GM19351 (cell line): ENCODE results near the gene RFC2.

Source experiments
- ATAC-seq: cut with Tn5 transposase; IDR thresholded peaks from one replicate; pipeline ENCODE4 v1.9.1; 2021; ENCODE audit warnings: mild to moderate bottlenecking, moderate library complexity; ENCODE audit not compliant: unreplicated experiment

RFC2 gene

DNA sequence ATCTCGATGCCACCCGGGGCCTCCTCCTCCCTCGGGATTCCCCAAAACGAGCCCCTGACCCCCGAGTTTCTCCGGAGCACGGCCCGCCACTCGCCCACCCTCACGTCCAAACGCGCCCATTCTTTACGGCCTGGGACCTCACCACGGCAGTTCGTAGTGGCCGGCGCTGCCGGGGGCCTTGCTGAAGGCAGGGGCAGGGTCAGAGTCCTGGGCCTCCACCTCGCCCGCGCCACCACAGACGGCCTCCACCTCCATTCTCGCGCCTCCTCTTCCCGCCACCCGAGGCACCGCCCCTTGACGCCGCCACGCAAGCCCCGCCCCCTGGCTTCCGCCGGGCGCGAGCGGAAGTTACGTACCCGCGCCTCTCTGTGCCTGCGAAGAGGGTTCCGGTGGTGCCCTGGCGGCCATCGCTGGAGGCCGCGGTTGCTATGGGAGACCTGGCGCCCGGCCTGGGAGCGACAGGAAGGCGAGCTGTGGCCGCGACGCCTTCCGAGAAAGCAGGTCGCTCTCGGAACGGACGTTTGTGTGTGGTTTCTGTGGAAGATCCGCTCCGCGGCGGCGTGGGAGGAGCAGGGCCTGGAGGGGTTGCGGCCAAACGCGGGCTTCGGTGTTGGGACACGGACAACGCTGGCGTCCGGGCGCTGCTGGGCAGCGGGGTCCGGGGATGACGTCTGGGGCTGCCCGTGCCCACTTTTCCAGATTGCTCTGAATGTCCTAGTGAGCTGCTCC is at the start of gene RFC2:
RFC2 (minus strand) TSS at position 271 of the 729 bp plus-strand sequence; CDS start at position 255, 16 bp downstream.
- ATAC-seq: peak; percentile 94

DNA sequence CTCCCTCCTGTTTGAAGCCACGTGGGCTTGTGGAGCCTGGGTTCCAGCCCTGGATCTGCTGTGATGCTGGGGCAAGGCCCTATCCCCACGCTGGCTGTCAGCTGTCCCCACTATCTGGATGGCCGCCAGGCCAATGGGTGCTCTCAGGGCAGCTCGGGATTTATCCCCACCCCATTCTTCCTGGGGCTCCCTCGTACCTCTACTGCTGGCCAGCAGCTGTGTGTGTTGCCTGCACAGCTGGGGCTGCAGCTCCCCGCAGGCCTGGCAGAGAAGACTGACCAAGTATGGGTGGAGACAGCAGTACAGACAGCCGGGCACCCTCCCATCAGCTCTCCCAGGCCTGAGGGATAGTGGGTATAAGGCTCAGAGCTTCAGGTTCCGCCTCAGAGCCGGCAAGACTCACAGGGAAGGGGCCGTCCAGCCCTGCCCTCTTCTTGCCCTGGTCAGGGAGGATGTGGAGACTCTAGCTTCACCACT is 48.6 kb upstream of the RFC2 start:
- ATAC-seq: no peak

DNA sequence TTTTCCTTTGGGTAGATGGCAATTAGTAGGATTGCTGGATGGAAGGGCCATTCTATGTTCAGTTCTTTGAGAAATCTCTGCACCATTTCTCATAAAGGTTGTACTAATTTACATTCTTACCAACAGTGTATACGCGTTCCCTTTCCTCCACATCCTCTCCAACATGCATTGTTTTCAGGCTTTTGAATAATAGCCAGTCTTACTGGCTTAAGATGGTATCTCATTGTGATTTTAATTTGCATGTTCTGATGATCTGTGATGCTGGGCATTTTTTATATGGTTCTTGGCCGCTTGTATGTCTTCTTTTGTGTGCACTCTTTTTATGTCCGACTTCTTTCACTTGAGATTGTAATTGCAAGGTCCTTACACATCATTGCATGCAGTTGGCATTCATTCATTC is 46.7 kb upstream of the RFC2 start:
- ATAC-seq: no peak

DNA sequence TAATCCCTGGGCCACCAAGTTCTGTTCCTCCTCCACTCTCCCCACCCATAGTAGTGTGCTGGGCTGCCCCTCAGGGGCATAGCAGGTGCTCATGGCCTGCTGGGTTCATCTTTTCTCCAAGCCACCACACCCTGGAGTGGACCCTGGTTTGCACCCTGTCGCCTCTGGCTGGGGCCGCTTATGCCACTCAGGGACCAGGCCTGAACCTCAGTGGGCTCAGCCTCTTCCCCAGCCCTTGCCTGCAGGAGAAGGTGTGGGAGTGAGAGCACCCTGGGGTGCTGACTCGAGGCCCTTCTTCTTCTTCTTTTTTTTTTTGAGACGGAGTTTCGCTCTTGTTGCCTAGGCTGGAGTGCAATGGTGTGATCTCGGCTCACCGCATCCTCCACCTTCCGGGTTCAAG is 45.2 kb upstream of the RFC2 start:
- ATAC-seq: no peak

GRCh38 chr7:74297516-74298233 is 43.5 kb upstream of the RFC2 start:
- no peak for ATAC-seq

DNA sequence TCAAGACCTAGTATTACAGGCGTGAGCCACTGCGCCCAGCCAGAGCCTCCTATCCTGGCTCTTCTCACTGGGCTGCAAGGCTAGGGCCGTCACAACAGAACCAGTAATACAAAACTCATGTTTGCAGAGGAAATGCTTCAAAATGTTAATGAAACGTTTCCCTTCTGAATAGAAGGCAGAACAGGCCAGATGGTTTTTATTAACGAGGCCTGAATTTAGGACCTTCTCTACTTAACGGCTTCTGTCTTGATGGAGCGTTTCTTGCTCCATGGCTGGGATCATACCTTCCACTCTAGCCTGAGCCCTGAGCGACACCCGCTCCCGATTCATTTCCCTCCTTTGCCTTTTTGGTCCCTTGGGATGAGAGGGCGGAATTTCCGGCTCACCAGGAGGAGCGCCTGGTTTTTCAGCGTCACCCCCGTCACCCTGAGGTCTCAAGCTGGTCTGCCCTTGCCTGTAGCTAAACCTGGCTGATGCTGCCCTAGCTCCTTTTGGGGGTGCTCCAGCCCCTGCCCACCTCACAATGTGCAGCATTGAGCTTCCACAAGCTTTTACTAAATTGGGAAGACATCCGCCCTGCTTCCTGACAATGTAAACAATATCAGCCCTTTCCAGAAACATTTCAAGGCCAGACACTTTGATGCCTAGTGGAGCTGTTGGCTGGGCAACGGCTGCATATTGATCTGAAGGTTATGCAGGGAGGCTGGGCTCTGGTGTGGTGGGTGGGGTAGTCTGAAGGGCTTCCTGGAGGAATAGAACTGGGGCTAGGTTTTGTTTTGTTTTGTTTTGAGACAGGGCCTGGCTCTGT is 40.2 kb upstream of the RFC2 start:
- ATAC-seq: no peak

DNA sequence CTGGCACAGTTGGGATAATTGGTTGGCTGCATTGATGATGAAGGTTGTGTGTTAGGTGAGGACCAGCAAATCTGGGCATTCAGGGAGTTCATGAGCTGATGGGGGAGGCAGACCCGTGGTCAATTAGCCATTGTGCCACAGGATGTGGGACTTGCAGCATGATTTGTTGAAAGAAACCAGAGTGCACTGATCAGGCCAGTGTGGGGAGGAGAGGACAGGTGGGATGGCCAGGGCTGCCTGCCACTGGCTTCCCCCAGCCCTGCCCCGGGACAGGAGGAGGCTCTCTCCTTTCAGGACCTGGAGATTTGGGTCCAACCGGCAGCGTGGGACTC is 39.3 kb upstream of the RFC2 start:
- no peak for ATAC-seq

- ATAC-seq: no peak
These were observed 38.8 kb upstream of the RFC2 start for GRCh38 chr7:74292757-74293576.

- no peak for ATAC-seq
These were observed 37.3 kb upstream of the RFC2 start for GRCh38 chr7:74291535-74291934.

DNA sequence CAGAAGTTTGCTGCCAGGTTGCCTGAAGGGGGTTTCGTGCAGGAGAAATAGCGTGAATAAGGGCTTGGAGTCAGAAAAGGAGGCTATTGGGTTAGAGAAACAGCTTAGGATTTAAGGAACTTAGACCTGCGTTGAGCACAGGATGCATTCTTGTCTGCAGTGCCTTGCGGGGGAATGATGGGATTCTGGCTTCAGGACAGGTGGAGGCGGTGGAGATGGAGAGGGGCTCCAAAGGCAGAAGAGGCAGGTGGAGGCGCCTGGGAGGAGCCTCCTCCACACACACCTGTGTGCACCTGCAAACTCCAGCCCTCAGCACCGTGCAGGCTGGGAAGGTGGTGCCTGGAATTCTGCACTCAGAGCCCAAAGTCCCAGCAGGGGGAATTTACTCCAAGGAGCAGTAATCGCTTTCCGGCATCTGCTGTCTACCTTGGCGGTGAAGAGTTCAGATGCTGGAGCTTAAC is 36.8 kb upstream of the RFC2 start:
- ATAC-seq: no peak

DNA sequence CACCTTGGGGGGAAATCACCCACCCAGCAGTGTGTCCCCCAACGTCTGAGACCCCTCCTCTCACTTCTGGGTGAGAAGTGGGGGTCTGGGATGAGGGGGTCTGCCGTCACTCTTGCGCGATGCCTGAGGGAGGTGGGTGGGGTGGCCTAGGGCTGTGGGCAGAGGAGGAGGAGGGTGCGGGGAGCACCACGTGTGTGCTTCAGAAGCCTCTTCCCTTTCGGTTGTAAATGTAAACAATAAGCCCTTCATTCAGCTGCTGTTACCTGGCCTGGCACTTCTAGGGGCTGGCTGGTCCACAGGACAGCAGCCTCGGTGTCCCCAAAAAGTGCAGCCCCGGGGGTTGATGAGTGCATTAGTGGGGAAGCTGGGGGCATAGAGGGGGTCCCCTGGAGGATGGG is 36.4 kb upstream of the RFC2 start:
- no peak for ATAC-seq

- peak; percentile 10 for ATAC-seq
These were observed 35.7 kb upstream of the RFC2 start for GRCh38 chr7:74289659-74290552.

GRCh38 chr7:74289018-74289658 is 34.9 kb upstream of the RFC2 start, which contains the start of gene CLIP2:
Gene CLIP2 (plus strand): TSS chr7:74289407. CDS start chr7:74317547, 28,140 bp downstream.
- ATAC-seq: peak; percentile 52

- ATAC-seq: no peak
These were observed 34.1 kb upstream of the RFC2 start for GRCh38 chr7:74288034-74288881.

- no peak for ATAC-seq
These were observed 33.3 kb upstream of the RFC2 start for GRCh38 chr7:74287303-74288033.

DNA sequence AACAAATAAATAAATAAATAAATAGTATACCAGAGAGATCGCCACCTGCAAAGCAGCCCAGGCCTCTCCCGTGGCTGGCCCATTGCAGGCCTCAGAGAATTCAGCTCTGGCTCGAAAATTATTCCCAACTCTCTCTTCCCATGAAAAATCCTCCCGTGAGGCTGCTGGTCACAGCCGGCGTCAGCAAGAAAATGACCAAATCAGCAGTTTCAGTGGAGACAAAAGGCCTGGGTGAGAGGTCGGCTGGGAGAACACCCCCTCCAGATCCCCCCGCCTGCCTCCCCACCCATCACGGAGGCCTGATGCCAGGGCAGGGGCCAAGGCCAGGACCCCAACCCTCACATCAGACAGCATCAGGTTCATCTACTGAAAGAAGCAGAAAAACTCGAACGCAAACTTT is 31.9 kb upstream of the RFC2 start:
- no peak for ATAC-seq

- ATAC-seq: no peak
These were observed 30.6 kb upstream of the RFC2 start for GRCh38 chr7:74284781-74285259.
